Adrenal gland (tissue), 12 donors: Measurements from ENCODE around the gene PURA. TPM values are rescaled to one million over a fixed set of nuclear protein-coding genes. Genes with fewer than 3 reads are reported as not detected.
A peak's percentile ranks its signal among the peaks of the same experiment; 100 is the strongest.

ENCODE experiments used
- DNase-seq, 7 donors: peaks; one replicate each; pipeline ENCODE4 v3.0.0-alpha.2; 2019 to 2020
- H3K27ac ChIP-seq, 5 donors: fragments of 200-600 bp; sonication (generic) in 4 of 5; 1 replicate in 3 of 5; 2 replicates in 2 of 5; pipeline versions ENCODE4 v1.5.1 to v1.8.0; 2016 to 2020; ENCODE audit warnings: mild to moderate bottlenecking in 1 of 5
- H3K27me3 ChIP-seq: fragments of 200-600 bp; 2 replicates; pipeline ENCODE4 v1.8.0; 2021
- H3K36me3 ChIP-seq, 2 donors: fragments of 200-600 bp; replicated peaks in 1 of 2; 1 replicate in 1 of 2; 2 replicates in 1 of 2; pipeline versions ENCODE4 v1.5.1 to v1.8.0; 2018 to 2022
- H3K4me1 ChIP-seq, 2 donors: fragments of 200-600 bp; replicated peaks in 1 of 2; 1 replicate in 1 of 2; 2 replicates in 1 of 2; pipeline versions ENCODE4 v1.5.1 to v1.8.0; 2018 to 2021
- H3K4me3 ChIP-seq, 4 donors: fragments of 200-600 bp; sonication (generic) in 3 of 4; one replicate each; pipeline ENCODE4 v1.5.1; 2016 to 2018
- H3K9me3 ChIP-seq, 3 donors: fragments of 200-600 bp; sonication (generic) in 1 of 3; replicated peaks in 1 of 3; 1 replicate in 2 of 3; 2 replicates in 1 of 3; pipeline versions ENCODE4 v1.5.1 to v1.8.0; 2016 to 2021
- CTCF ChIP-seq, 6 experiments: fragments of 450-650 bp in 4 of 6; fragments of 200-600 bp in 2 of 6; sonication (generic) in 1 of 6; IDR thresholded peaks; 1 replicate in 5 of 6; 2 replicates in 1 of 6; pipeline versions ENCODE4 v1.5.1 to v1.8.0; 2016 to 2021; ENCODE audit warnings: antibody characterized with exemption in 6 of 6, mild to moderate bottlenecking in 2 of 6, moderate library complexity in 1 of 6
- POLR2A ChIP-seq, 2 donors: fragments of 450-650 bp; IDR thresholded peaks; one replicate each; pipeline ENCODE4 v1.6.1; 2017; ENCODE audit warnings: antibody characterized with exemption in 2 of 2, mild to moderate bottlenecking in 2 of 2, moderate library complexity in 1 of 2
- WGBS, 4 donors: extraction: QIAGEN DNeasy Blood & Tissue Kit in 2 of 4; methylation state at CpG; one replicate each; pipeline versions ENCODE4 v1.1.5 to v1.1.7; 2013 to 2017; 5-methylcytosine and 5-hydroxymethylcytosine counted together
- intact Hi-C, 2 donors: fragments of 100-400 bp; cut with DNase I; formaldehyde crosslinking; loops; one replicate each; pipeline versions ENCODE4 v1.14.1 to v1.15.0; 2022 to 2023
- polyA plus RNA-seq, 3 donors: library from polyadenylated mRNA; stranded (reverse); fragments of 200-250 nt in 2 of 3; fragments of 350-450 nt in 1 of 3; fragmentation: Illumina TruSeq in 1 of 3; extraction: RNeasy Lipid Tissue Mini Kit (QIAGEN cat#74804) in 1 of 3; gene quantifications; one replicate each; pipeline ENCODE4 v1.2.3, GENCODE V29; 2013 to 2014
- total RNA-seq, 9 donors: library from RNA; depleted of rRNA in 4 of 9; stranded (reverse); fragments of >200 nt in 4 of 9; fragments of 120-200 nt in 1 of 9; fragmentation: NEBNext Ultra II Directional in 1 of 9; extraction: Animal tissue kit (Norgen Biotek cat#: 25700) in 1 of 9; gene quantifications; one replicate each; pipeline versions ENCODE4 v1.1.0 to v1.2.4, GENCODE V29; 2013 to 2023
- donor health status: healthy with polysubstance abuse.
- donor health status: Bipolar disorder and iron deficiency.
- donor health status: DM: yes; HTN: yes; CAD: no.
- donor health status: DM: no; HTN: no; CAD: no.
- donor health status: DM: no; HTN: no; CAD: no.
- donor health status: DM: yes; HTN: yes; CAD: no.

PURA gene
- total and polyA plus RNA-seq, 12 donors, result 4.9 to 37.0 (median 21.7) TPM

- H3K36me3 ChIP-seq, result no peaks in the 10 kb centered on the region
- H3K4me1 ChIP-seq, result no peaks in the 10 kb centered on the region
- intact Hi-C loops, result loop anchor here in 1 of 2 donors (2.0 to 10.0 kb wide), 2 partner anchors 81 to 269 kb away; partner anchors contain the start of gene HBEGF
- no peak for DNase-seq
- no peaks in the 10 kb centered on the region for H3K27me3 ChIP-seq
- no peaks in the 10 kb centered on the region for H3K9me3 ChIP-seq
- peak; percentile 21 to 68 (median 38) for TF ChIP-seq CTCF (IDR thresholded peaks at IDR 0.05)
- TF ChIP-seq POLR2A (IDR thresholded peaks at IDR 0.05), result no peak
- no peak overlapping the region for H3K4me3 ChIP-seq
- H3K27ac ChIP-seq, result no peak overlapping the region
- WGBS, 4 donors, result 25 to 45% (median 31%) methylated on average over 2 of the region's 2 CpGs
Observed at GRCh38 chr5:140075371-140075770, 38.5 kb upstream of the PURA start.

- H3K27me3 ChIP-seq, result no peaks in the 10 kb centered on the region
- H3K9me3 ChIP-seq, result no peaks in the 10 kb centered on the region
- no peak for TF ChIP-seq POLR2A (IDR thresholded peaks at IDR 0.05)
- no peak for TF ChIP-seq CTCF (IDR thresholded peaks at IDR 0.05)
- intact Hi-C loops, result loop anchor here in 1 of 2 donors (10.0 kb wide), 1 partner anchor 269 kb away; the partner anchor contains the start of gene HBEGF
- DNase-seq, result no peak
- no peaks in the 10 kb centered on the region for H3K4me1 ChIP-seq
- no peak overlapping the region for H3K27ac ChIP-seq
- H3K4me3 ChIP-seq, result no peak overlapping the region
- H3K36me3 ChIP-seq, result no peaks in the 10 kb centered on the region
- WGBS, 4 donors, result 86 to 100% (median 91%) methylated on average over 1 of the region's 1 CpG
Observed at GRCh38 chr5:140076142-140076541, 37.8 kb upstream of the PURA start.

- H3K4me3 ChIP-seq, result no peak overlapping the region
- 51 to 65% (median 55%) methylated on average over 2 of the region's 2 CpGs for WGBS, 4 donors
- H3K27ac ChIP-seq, result no peak overlapping the region
- H3K9me3 ChIP-seq, result no peaks in the 10 kb centered on the region
- TF ChIP-seq POLR2A (IDR thresholded peaks at IDR 0.05) (no peak), CTCF (IDR thresholded peaks at IDR 0.05) (no peak)
- no peak for DNase-seq
- intact Hi-C loops, result loop anchor here in 1 of 2 donors (10.0 kb wide), 1 partner anchor 268 kb away; the partner anchor contains the start of gene HBEGF
- H3K4me1 ChIP-seq, result no peaks in the 10 kb centered on the region
- no peaks in the 10 kb centered on the region for H3K36me3 ChIP-seq
- H3K27me3 ChIP-seq, result no peaks in the 10 kb centered on the region
Observed at GRCh38 chr5:140076788-140077187, 37.1 kb upstream of the PURA start.

- WGBS, 4 donors, result 88 to 100% (median 91%) methylated on average over 1 of the region's 1 CpG
- Histone ChIP-seq H3K27me3 (no peaks in the 10 kb centered on the region), H3K36me3 (no peaks in the 10 kb centered on the region), H3K4me3 (no peak overlapping the region), H3K9me3 (no peaks in the 10 kb centered on the region), H3K4me1 (no peaks in the 10 kb centered on the region), H3K27ac (no peak overlapping the region)
- no peak for DNase-seq
- TF ChIP-seq CTCF (IDR thresholded peaks at IDR 0.05) (no peak), POLR2A (IDR thresholded peaks at IDR 0.05) (no peak)
- intact Hi-C loops, result loop anchor here in 1 of 2 donors (5.0 kb wide), 1 partner anchor 64 kb away; no protein-coding TSS in a partner anchor
Observed at GRCh38 chr5:140083120-140083519, 30.8 kb upstream of the PURA start.
